Stimulated activated CD8-positive, alpha-beta memory T cell treated with anti-CD3 and anti-CD28 coated beads, Interleukin-12 subunit alpha, Interleukin-12 subunit beta, amount 100 ng/mL, for 4 hours (primary cell): ENCODE data around the gene KAZALD1.
"Not testable (repeated sequence)": the region's sequence is repeated elsewhere in the genome, so short reads cannot be mapped to it uniquely, and the experiment has no call there.

Source experiments
- DNase-seq: peaks from one replicate; pipeline ENCODE4 v3.0.0-alpha.2; 2020; ENCODE audit warnings: low read depth

The KAZALD1 gene

DNA sequence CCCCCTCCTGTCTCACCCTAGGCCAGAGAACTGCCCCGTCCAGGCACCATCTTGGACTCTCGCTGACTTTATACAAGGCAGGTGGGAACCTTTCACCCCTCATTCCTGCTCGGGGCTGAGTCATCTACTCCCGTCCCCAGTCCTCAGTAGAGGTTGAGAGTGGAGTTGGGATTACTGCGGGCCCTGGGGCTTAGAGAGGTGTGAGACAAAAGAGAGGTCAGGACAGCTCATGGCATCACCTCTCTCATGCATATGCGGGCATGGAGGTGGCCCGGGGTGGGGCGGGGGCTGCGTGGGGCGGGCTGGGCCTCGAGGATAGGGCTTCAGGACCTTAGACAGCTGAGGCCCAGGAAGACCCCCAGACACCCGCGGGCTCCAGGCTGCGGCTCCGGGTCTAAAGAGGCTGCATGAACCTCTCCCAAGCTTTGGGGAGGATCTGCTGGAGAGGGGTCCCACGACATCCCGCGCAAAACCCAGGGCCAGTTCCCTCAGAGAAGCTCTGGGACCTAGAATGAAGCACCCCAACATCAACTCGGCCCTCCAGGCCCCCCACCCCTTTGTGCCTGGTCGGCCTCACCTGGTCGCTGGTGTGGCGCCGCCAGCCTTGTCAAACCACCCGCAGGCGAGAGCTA, 31.2 kb upstream of the KAZALD1 start:
- DNase-seq = no peak

DNA sequence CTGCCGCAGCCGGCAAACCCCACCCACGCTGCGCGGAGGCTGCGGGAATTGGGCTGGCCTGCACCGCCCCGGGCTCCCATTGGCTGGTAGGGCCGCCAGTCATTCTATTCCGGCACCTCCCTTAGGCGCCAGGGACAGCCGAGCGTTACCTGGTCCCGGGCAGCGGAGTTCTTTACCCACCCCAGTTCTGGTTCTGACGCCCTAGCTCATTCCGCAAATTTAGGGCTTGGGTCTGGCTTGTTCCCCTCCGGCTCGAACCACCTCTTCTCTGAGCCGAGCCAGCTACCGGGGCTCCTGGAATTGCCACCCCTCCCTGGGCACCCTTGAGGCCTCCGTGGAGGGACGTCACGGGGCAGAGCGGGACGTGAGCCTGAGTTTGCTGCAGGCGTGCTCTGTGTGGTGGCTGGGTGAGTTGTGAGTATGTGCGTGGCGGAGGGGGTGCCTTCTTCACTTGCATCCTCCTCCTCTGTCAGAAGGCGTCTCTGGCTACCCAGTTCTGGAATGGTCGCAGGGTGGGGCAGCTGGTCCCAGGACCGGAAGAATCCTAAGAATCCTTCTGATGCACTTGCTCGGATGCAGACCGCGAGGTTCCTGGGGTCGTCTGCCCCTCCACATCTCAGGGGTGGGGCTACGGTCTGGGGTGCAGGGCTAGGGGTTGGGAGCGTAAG, 30.5 kb upstream of the KAZALD1 start, which contains the start of the genes PDZD7 and SFXN3:
TSS of gene PDZD7 (minus strand) at position 2 of the 668 bp plus-strand sequence. CDS start 910 bp downstream, outside the sequence.
TSS of gene SFXN3 (plus strand) at position 107 of the 668 bp plus-strand sequence. CDS start 3,461 bp downstream, outside the sequence.
- peak; percentile 93 for DNase-seq

DNA sequence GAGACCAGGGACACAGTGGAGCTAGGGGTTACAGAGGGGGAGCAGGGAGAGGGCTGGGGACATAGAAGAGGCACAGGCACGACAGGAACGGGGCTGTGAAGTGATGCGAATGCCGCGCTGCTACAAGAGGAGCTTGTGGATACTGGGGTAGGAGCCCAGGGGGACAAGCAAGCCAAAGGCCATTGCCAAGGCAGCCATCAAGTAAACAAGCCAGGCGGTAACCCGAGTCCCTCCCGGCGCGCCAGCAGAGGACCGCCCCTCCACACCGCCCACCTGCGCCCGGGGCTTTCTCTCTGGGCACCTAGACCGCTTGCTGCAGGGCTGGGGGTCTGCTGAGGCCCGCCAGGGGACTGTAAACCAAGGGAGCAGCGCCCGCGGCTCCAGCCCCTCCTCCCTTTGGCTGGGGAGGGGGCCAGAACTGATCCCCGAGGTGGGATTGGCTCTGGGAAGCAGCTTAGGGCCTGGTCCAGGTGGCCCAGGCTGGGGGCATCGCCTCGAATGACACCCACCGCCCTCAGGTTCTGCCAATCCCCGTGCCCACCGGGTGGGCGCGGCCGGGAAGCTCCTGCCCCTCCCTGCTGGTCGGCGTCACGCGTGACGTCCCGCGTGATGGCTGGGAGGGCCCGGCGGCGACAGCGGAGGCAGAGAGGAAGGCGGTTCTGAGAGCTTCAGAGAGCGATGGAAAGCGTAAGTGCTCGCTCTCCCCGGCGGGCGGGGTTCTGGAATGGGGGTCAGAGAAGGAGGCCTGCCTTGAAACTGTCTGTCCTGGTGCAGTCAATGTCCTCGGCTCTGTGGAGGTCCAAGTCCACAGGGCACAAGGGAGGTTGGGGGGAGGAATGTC, 29.8 kb upstream of the KAZALD1 start:
- DNase-seq = peak; percentile 59

GRCh38 chr10:101032637-101033224, 29.1 kb upstream of the KAZALD1 start:
- DNase-seq = peak; percentile 39

DNA sequence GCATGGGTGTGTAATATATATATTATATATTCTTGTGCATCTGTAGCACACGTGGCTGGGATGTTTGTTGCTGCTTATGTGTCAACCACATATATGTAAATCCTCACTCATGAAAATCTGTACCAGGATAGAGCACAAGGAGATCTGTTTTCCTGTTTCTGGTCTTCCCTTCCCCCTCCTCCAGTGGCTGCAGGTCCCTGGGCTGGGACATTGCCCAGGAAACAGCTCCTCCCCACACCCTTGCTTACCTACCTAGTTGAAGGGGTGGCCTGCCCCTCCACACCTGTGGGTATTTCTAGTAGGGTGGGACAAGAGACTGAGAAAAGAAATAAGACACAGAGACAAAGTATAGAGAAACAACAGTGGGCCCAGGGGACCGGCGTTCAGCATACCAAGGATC, 28.5 kb upstream of the KAZALD1 start:
- no peak for DNase-seq

GRCh38 chr10:101034404-101034803, 27.4 kb upstream of the KAZALD1 start:
- not testable (repeated sequence) for DNase-seq

DNA sequence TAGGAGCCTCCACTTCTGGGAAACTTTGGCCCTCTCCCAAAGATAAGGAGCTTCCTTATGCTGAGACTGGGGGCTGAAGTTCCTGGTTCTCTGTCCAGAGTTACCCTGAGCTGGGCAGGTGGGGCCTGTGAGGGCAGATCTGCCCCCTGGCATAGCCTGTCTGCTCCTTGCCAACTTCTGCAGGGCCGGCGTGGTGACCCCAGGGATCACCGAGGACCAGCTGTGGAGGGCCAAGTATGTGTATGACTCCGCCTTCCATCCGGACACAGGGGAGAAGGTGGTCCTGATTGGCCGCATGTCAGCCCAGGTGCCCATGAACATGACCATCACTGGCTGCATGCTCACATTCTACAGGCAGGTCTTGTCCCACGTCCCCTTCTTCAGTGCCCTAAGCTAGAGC, 26.5 kb upstream of the KAZALD1 start:
- DNase-seq = no peak

- DNase-seq = no peak
These were observed 25.7 kb upstream of the KAZALD1 start for GRCh38 chr10:101035916-101036702.

DNA sequence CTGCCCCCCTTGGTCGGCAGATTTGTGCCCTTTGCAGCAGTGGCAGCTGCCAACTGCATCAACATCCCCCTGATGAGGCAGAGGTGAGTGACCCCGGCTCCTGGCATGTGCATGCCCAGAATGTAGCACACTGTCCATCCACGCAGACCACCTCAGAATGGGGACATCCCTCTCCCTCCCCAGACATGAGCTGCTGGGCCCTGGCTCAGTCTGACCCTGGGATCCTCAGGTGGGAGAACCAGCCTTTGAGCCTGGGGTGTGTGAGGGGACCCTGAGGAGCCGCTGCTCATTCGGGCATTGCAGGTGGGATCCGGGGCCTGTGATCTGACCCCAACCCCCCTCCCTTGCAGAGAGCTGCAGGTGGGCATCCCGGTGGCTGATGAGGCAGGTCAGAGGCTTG, 25.1 kb upstream of the KAZALD1 start:
- DNase-seq = no peak

- no peak for DNase-seq
These were observed 23.3 kb upstream of the KAZALD1 start for GRCh38 chr10:101038484-101038883.

GRCh38 chr10:101040061-101040460, 21.7 kb upstream of the KAZALD1 start:
- no peak for DNase-seq

GRCh38 chr10:101040851-101041250, 20.9 kb upstream of the KAZALD1 start:
- no peak for DNase-seq

- peak; percentile 51 for DNase-seq
These were observed 20.5 kb upstream of the KAZALD1 start for GRCh38 chr10:101041252-101041761.

DNA sequence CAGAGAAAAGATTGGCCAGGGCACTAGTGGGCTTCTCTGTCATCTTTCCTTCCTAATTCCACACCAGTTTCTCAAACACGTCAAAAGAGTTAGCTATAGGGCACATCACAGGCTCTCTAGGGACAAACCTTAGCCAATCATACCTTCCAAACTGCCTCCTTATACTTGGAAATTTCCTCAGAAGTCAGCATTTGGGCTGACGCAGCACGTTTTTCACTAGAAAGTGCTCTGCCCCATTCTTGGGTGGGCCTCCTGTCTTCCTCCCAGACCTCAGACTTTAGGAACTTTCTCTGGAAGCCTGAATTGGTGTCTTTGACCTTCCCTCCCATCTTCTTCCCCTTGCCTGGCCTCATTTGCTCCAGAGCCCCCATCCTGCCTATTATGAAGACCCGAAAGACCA, 19.7 kb upstream of the KAZALD1 start:
- no peak for DNase-seq

DNA sequence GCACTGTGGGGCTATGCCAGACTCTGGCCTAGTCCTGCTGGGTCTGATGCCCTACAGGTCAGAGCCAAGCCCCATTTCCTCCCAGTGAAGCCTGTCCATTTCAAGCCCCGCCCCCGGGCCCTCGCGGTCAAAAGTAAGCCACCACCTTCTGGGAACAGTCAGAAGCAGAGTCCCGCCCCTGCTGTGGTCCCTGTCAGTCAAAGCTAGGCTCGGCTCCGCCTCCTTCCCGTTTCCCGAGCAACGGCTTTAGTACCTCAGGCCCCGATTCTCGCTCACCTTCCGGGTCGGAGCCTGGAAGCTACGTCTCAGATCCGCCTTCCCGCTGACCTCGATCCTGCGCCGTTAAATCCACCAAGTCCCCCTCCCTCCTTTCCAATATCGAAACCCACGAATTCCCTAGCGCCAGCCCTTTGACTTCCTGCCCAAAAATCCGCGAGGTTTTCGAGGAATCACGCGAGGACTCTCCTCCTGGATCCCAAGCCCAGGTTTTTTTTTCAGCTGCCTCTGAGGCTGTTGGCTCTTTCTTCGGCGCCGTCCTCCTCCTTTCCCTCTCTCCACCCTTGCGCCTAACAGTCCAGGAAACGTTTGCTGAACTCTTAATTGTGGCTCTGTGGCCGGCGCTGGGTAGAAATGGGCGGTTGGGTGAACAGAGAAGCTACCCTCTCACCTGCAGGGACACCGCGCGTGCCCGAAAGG, 19.0 kb upstream of the KAZALD1 start:
- peak; percentile 70 for DNase-seq

DNA sequence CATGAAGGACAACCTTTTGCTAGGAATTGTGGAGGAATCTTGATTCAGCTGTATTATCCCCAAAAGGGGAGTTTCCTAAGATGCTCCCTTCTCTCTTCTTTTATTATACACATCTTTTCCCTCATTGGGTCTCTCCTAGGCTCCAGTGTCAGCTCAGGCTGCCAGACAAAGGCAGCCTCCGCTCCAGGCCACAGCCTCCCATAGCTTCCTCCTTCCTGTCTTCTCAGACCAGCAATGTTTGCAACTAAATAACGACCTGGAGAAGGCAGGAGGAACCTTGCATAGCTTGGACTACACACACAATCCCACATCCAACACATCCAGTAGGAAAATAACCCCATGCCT, 18.5 kb upstream of the KAZALD1 start:
- no peak for DNase-seq

DNA sequence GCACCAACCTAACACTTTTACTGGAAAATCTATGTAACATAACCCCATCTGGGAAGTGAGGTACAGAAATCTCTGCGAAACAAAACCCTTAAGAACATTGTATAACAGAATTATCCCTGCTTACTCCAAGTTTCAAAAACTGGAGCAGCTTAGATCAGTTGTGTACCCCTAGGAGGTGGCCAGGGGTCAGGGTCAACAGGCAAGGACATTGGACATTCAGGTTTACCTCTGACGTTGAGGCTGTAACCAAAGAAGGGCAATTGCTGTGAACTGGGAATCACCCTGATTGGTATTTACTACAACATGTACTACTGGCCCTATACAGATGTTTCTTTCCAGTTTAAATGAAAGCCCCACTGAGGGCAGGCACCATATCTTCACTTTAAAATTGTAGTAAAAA, 17.7 kb upstream of the KAZALD1 start:
- no peak for DNase-seq

GRCh38 chr10:101046332-101047238, 15.2 kb upstream of the KAZALD1 start:
- DNase-seq = no peak

GRCh38 chr10:101047268-101047667, 14.5 kb upstream of the KAZALD1 start:
- DNase-seq = no peak
